SK-N-SH (cell line): ENCODE results near the gene TGFBR3.

ENCODE experiments used
- CTCF ChIP-seq: fragments of 200-600 bp; sonication (generic); IDR thresholded peaks from 2 replicates; pipeline ENCODE4 v1.6.1; 2017; ENCODE audit warnings: antibody characterized with exemption, mild to moderate bottlenecking, moderate library complexity
- EZH2phosphoT487 ChIP-seq: fragments of 200-600 bp; sonication (generic); IDR thresholded peaks from 2 replicates; pipeline ENCODE4 v1.6.1; 2017; ENCODE audit warnings: low read depth, mixed run types, mild to moderate bottlenecking, antibody characterized with exemption, moderate library complexity, borderline replicate concordance
- GABPA ChIP-seq: IDR thresholded peaks from 2 replicates; pipeline ENCODE4 v1.4.0; 2012; ENCODE audit warnings: low read depth, mild to moderate bottlenecking
- JUND ChIP-seq: IDR thresholded peaks from 2 replicates; pipeline ENCODE4 v1.4.0; 2012
- MAX ChIP-seq: IDR thresholded peaks from 2 replicates; pipeline ENCODE4 v1.4.0; 2012; ENCODE audit warnings: low read depth
- PBX3 ChIP-seq: IDR thresholded peaks from 2 replicates; pipeline ENCODE4; 2012
- RAD21 ChIP-seq: IDR thresholded peaks from 2 replicates; pipeline ENCODE4 v1.6.1; 2012; ENCODE audit warnings: mild to moderate bottlenecking, low read length
- USF1 ChIP-seq: IDR thresholded peaks from 2 replicates; pipeline ENCODE4 v1.4.0; 2012; ENCODE audit warnings: low read depth, borderline replicate concordance

GRCh38 chr1:91929250-91929649, 43.3 kb upstream of the TGFBR3 start:
- no peak for TF ChIP-seq CTCF
- no peak for TF ChIP-seq MAX
- no peak for TF ChIP-seq RAD21
- no peak for TF ChIP-seq EZH2phosphoT487
- no peak for TF ChIP-seq PBX3
- TF ChIP-seq JUND, result no peak
- TF ChIP-seq USF1, result no peak
- no peak for TF ChIP-seq GABPA
